Astrocyte (in vitro differentiated cells and primary cell): ENCODE results near the gene NIFK.

Experiments
- EZH2 ChIP-seq: IDR thresholded peaks from 2 replicates; pipeline ENCODE4 v1.6.1; 2012; ENCODE audit warnings: mild to moderate bottlenecking, low read length, inconsistent platforms; ENCODE audit not compliant: insufficient read depth
- TF ChIP-seq, protein P1 (sequence below): IDR thresholded peaks from 2 replicates; pipeline ENCODE4 v1.5.1; 2011; ENCODE audit warnings: low read depth, mild to moderate bottlenecking, inconsistent platforms, low read length, moderate library complexity; ENCODE audit not compliant: insufficient read depth

DNA sequence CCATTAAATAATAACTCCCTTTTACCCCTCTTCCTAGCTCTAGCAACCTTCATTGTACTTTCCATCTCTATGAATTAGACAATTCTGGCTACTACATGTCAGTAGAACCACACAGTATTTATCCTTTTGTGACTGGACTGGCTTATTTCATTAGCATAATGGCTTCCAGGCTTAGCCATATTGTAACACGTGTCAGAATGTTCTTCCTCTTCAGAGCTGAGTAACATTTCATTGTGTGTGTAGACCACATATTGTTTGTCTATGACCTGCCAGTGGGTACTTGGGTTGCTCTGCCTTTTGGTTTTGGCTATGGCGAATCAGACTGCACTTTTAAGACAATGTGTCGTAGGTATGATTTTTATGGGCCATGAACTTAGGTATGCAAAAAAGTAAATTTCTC, 39.7 kb upstream of the NIFK start:
- TF ChIP-seq, protein P1, sequence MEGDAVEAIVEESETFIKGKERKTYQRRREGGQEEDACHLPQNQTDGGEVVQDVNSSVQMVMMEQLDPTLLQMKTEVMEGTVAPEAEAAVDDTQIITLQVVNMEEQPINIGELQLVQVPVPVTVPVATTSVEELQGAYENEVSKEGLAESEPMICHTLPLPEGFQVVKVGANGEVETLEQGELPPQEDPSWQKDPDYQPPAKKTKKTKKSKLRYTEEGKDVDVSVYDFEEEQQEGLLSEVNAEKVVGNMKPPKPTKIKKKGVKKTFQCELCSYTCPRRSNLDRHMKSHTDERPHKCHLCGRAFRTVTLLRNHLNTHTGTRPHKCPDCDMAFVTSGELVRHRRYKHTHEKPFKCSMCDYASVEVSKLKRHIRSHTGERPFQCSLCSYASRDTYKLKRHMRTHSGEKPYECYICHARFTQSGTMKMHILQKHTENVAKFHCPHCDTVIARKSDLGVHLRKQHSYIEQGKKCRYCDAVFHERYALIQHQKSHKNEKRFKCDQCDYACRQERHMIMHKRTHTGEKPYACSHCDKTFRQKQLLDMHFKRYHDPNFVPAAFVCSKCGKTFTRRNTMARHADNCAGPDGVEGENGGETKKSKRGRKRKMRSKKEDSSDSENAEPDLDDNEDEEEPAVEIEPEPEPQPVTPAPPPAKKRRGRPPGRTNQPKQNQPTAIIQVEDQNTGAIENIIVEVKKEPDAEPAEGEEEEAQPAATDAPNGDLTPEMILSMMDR = no peak
- no peak for TF ChIP-seq EZH2
